Adrenal gland (tissue), 5 donors: Measurements from ENCODE around the gene CD7.

Experiments
- CTCF ChIP-seq, 6 experiments: fragments of 450-650 bp in 4 of 6; fragments of 200-600 bp in 2 of 6; sonication (generic) in 1 of 6; IDR thresholded peaks; 1 replicate in 5 of 6; 2 replicates in 1 of 6; pipeline versions ENCODE4 v1.5.1 to v1.8.0; 2016 to 2021; ENCODE audit warnings: antibody characterized with exemption in 6 of 6, mild to moderate bottlenecking in 2 of 6, moderate library complexity in 1 of 6
- POLR2A ChIP-seq, 2 donors: fragments of 450-650 bp; IDR thresholded peaks; one replicate each; pipeline ENCODE4 v1.6.1; 2017; ENCODE audit warnings: antibody characterized with exemption in 2 of 2, mild to moderate bottlenecking in 2 of 2, moderate library complexity in 1 of 2
- donor health status: DM: no; HTN: no; CAD: no.

GRCh38 chr17:82353484-82353883 is 36.1 kb upstream of the CD7 start:
- TF ChIP-seq POLR2A (IDR thresholded peaks at IDR 0.05), result no peak
- no peak for TF ChIP-seq CTCF (IDR thresholded peaks at IDR 0.05)
